Bronchial epithelial cell (primary cell): ENCODE measurements around the gene PKN3. TPM values are rescaled to one million over a fixed set of nuclear protein-coding genes. Genes with fewer than 3 reads are reported as not detected.

Experiments used
- DNase-seq: peaks from one replicate; pipeline ENCODE4 v3.0.0-alpha.2; 2010; ENCODE audit warnings: low read depth
- FAIRE-seq: peaks from 2 replicates; lab custom pipeline; 2011; peaks lifted over from hg19 to GRCh38; lab: Jason Lieb, UNC
- H3K27me3 ChIP-seq: 2 replicates; pipeline ENCODE4 v1.5.1; 2011; ENCODE audit warnings: low read length; ENCODE audit not compliant: control insufficient read depth, insufficient read depth
- H3K36me3 ChIP-seq: 2 replicates; pipeline ENCODE4 v1.5.1; 2011; ENCODE audit warnings: low read length; ENCODE audit not compliant: control insufficient read depth, insufficient read depth
- H3K4me3 ChIP-seq: 2 replicates; pipeline ENCODE4 v1.5.1; 2011; ENCODE audit warnings: mild to moderate bottlenecking, low read depth, low read length, control low read depth
- CTCF ChIP-seq: IDR thresholded peaks from 2 replicates; pipeline ENCODE4 v1.5.1; 2011; ENCODE audit warnings: mild to moderate bottlenecking, moderate library complexity, low read length, control low read depth, inconsistent platforms; ENCODE audit not compliant: insufficient read depth, severe bottlenecking
- total RNA-seq: library from RNA; depleted of rRNA; stranded (reverse); fragments of >200 nt; gene quantifications from 2 replicates; pipeline ENCODE4 v1.2.1, GENCODE V29; 2014

Gene PKN3
- total RNA-seq, 1 donor from 2014 or later: 2.1 TPM

GRCh38 chr9:128723352-128723865, 21.1 kb downstream of the PKN3 start:
- H3K4me3 ChIP-seq: peak overlapping the region; percentile 81
- FAIRE-seq: no peak
- no peak for TF ChIP-seq CTCF
- DNase-seq: no peak
- no peaks in the 10 kb centered on the region for H3K27me3 ChIP-seq
- peaks cover 6% of the 10 kb centered on the region for H3K36me3 ChIP-seq

GRCh38 chr9:128723866-128724743, 21.8 kb downstream of the PKN3 start, which contains the start of gene ZDHHC12:
Gene ZDHHC12 (minus strand): TSS chr9:128724127. CDS start chr9:128724093, 34 bp downstream.
- no peak for FAIRE-seq
- peak; percentile 91 for DNase-seq
- H3K27me3 ChIP-seq: no peaks in the 10 kb centered on the region
- H3K36me3 ChIP-seq: peaks cover 6% of the 10 kb centered on the region
- peak within 1 kb of the TSS; percentile 81 for H3K4me3 ChIP-seq
- no peak for TF ChIP-seq CTCF

- FAIRE-seq: no peak
- DNase-seq: peak; percentile 46
Measured at GRCh38 chr9:128724744-128725211, 22.5 kb downstream of the PKN3 start.

GRCh38 chr9:128727640-128728248, 25.4 kb downstream of the PKN3 start:
- no peaks in the 10 kb centered on the region for H3K27me3 ChIP-seq
- DNase-seq (no peak), FAIRE-seq (no peak)
- peaks cover 6% of the 10 kb centered on the region for H3K36me3 ChIP-seq
- no peak overlapping the region for H3K4me3 ChIP-seq
- no peak for TF ChIP-seq CTCF

More at GRCh38 chr9:128724744-128725211, 22.5 kb downstream of the PKN3 start:
- Histone ChIP-seq H3K4me3 (peak overlapping the region; percentile 81), H3K27me3 (no peaks in the 10 kb centered on the region), H3K36me3 (peaks cover 7% of the 10 kb centered on the region)
- no peak for TF ChIP-seq CTCF

- H3K4me3 ChIP-seq: no peak overlapping the region
- TF ChIP-seq CTCF: no peak
- peaks cover 7% of the 10 kb centered on the region for H3K36me3 ChIP-seq
- no peak for DNase-seq
- H3K27me3 ChIP-seq: no peaks in the 10 kb centered on the region
- no peak for FAIRE-seq
Measured at GRCh38 chr9:128728298-128728697, 26.0 kb downstream of the PKN3 start.
